Measurements from ENCODE around the gene PPIB.

Gene PPIB

DNA sequence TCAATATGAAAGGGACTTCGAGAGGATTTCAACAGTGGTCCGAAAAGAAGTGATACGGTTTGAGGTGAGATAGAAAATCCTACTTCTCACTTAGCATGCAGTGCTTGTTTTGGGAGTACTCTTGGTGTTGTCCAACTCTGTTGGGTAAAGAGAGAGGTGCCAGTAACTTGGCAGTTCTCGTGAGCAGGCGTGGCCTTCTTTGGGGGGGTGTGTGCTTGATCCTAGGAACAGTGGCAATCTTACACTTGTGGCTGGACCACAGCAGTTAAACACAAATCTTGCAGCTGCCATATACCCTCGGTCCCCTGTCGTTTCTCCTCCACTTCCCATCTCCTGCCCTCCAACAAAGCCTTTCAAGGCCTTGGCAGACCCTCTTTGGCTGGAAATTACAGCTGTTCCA is 26.5 kb downstream of the PPIB start:
- DNase-seq (ENCODE audit: low read depth): no peak
- TF ChIP-seq, protein P1, sequence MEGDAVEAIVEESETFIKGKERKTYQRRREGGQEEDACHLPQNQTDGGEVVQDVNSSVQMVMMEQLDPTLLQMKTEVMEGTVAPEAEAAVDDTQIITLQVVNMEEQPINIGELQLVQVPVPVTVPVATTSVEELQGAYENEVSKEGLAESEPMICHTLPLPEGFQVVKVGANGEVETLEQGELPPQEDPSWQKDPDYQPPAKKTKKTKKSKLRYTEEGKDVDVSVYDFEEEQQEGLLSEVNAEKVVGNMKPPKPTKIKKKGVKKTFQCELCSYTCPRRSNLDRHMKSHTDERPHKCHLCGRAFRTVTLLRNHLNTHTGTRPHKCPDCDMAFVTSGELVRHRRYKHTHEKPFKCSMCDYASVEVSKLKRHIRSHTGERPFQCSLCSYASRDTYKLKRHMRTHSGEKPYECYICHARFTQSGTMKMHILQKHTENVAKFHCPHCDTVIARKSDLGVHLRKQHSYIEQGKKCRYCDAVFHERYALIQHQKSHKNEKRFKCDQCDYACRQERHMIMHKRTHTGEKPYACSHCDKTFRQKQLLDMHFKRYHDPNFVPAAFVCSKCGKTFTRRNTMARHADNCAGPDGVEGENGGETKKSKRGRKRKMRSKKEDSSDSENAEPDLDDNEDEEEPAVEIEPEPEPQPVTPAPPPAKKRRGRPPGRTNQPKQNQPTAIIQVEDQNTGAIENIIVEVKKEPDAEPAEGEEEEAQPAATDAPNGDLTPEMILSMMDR (conservative IDR thresholded peaks at IDR 0.05; ENCODE audit: low read length): no peak
- H3K4me3 ChIP-seq (ENCODE audit: low read length): no peak overlapping the region

DNA sequence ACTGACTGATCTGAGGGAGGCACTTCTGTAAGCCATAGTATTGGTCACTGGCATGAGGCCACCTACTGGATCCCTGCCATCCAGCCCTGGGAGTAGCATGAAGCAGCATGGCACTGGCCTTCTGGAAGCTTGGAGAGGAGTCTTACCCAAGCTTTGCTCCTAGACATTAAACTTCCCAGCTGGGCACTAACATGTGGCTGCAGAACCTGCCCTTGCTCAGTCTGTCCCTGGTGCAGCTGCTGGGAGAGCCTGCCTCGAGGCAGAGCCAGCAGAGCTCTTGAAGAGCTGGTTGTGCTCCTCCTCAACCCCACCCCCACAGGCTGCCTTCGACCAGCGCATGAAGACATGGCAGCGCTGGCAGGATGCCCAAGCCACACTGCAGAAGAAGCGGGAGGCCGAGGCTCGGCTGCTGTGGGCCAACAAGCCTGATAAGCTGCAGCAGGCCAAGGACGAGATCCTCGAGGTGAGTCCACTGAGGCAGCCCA is 28.4 kb downstream of the PPIB start:
- H3K4me3 ChIP-seq (ENCODE audit: low read length): no peak overlapping the region
- peak; percentile 39 for DNase-seq (ENCODE audit: low read depth)
- TF ChIP-seq, protein P1 (conservative IDR thresholded peaks at IDR 0.05; ENCODE audit: low read length): no peak

DNA sequence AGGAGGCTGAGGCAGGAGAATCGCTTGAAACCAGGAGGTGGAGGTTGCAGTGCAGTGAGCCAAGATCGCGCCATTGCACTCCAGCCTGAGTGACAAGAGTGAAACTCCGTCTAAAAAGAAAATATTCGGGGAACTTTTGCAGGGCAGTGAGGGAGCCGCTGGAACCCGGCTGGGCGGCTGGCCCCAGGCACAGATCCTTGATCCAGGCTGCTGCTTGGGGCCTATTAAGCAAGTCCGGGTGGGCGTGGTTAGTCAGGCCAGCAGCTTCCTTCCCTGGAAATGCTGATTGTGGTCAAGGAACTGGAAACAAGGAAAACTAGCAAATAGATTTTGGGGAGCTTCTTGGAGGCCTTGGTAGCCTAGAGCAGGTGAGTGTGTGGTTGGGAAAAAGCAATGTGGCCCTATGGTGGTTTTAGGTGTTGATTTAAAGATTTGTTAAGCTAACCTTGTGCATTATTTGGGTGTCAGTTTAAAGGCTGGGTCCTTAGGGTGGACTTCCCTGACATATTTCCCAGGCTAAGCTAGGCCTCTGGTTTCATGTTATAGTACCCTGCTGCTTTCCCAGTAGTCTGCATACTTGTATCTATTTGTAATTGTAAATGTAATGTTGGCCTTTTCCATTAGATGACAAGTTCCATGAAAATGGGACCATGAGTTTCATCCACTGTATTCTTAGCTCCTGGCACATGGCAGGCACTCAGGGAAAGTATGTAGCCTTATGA is 29.0 kb downstream of the PPIB start:
- TF ChIP-seq, protein P1 (conservative IDR thresholded peaks at IDR 0.05; ENCODE audit: low read length): no peak
- no peak overlapping the region for H3K4me3 ChIP-seq (ENCODE audit: low read length)
- no peak for DNase-seq (ENCODE audit: low read depth)

DNA sequence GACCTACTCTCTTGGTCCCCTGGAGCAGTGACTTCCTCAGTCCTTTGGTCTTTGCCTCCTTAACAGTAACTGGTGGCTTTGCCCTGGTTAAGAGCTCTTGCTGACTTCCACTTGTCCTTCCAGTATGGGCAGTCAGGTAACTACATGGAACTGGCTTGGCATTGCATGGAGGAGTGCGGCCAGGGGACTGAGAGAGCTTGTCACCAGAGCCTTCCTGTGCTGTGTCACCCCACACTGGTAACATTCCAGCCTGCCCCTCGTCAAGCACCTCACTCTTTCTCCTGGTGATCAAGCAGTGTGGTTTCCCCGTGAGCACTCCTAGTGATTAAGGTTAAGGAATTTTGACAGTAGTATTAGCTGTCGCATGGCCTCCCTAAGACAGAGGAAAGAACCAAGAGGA is 30.6 kb downstream of the PPIB start:
- no peak overlapping the region for H3K4me3 ChIP-seq (ENCODE audit: low read length)
- TF ChIP-seq, protein P1 (conservative IDR thresholded peaks at IDR 0.05; ENCODE audit: low read length): no peak
- no peak for DNase-seq (ENCODE audit: low read depth)

DNA sequence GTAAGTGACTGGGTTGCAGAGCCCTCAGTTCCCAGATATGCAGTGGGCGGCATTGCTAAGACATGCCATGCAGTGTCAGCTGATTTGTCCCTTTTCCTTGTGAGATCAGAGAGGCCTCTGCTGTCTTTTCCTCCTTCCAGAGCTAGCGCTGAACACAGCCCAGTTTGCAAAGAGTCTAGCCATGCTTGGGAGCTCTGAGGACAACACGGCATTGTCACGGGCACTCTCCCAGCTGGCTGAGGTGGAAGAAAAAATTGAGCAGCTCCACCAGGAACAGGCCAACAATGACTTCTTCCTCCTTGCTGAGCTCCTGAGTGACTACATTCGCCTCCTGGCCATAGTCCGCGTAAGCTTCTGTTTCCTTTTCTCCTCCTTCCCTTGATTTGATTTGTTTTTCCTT is 31.3 kb downstream of the PPIB start:
- DNase-seq (ENCODE audit: low read depth): no peak
- TF ChIP-seq, protein P1 (conservative IDR thresholded peaks at IDR 0.05; ENCODE audit: low read length): no peak
- no peak overlapping the region for H3K4me3 ChIP-seq (ENCODE audit: low read length)

DNA sequence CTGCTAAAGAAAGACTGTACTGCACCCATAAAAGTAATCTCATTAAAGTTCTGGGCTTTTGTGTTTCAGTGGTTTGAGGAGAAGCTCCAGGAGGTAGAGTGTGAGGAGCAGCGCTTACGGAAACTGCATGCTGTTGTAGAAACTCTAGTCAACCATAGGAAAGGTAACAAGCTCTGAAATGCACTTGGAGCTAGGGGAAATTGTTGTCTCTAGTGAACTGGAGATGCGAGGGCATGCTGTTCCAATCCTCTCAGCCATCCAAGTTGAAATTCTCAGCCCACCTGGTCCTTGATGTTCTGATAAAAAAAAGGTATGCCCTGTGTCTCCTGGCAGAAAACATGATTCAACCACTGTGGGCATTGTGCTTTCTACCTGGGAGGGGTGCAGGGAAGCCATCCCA is 32.7 kb downstream of the PPIB start:
- no peak for DNase-seq (ENCODE audit: low read depth)
- H3K4me3 ChIP-seq (ENCODE audit: low read length): no peak overlapping the region
- TF ChIP-seq, protein P1 (conservative IDR thresholded peaks at IDR 0.05; ENCODE audit: low read length): no peak

DNA sequence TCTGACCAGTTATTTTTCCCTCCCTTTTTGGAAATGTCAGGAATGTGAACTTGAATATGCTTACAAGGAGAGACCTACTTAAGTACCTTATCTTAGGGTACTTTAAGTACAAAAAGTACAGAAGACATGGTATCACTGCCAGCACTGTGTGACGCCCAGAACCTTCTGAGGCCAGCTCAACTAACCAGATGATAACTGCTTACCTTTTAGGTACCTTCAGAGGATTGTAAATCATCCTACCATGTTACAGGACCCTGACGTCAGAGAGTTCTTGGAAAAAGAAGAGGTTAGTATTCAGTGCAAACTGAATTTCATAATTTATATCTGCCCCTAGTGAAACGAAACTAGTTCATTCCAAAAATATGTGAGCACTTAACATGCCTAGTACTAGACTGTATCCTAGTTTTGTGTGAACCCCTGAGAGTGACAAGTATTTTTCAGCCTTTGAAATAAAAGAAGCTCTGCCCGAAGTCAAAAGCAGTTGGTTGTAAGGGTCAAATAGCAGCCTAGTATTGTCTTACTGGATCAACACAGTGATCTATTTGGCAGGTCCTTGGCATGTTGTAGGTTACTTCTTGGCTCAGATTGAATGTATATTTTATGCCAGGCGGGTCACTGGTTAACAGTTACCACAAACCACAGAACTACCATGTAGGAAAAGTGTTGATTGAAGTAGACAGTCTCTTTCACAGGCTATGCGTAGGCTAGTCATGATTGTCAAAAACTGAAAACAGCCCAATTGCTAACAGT is 35.1 kb downstream of the PPIB start:
- TF ChIP-seq, protein P1 (conservative IDR thresholded peaks at IDR 0.05; ENCODE audit: low read length): no peak
- no peak for DNase-seq (ENCODE audit: low read depth)
- H3K4me3 ChIP-seq (ENCODE audit: low read length): no peak overlapping the region

Data from AG10803 (cell line).